ENCODE data around the gene TCAIM.
"Not testable (repeated sequence)": the region's sequence is repeated elsewhere in the genome, so short reads cannot be mapped to it uniquely, and the experiment has no call there.

The TCAIM gene

DNA sequence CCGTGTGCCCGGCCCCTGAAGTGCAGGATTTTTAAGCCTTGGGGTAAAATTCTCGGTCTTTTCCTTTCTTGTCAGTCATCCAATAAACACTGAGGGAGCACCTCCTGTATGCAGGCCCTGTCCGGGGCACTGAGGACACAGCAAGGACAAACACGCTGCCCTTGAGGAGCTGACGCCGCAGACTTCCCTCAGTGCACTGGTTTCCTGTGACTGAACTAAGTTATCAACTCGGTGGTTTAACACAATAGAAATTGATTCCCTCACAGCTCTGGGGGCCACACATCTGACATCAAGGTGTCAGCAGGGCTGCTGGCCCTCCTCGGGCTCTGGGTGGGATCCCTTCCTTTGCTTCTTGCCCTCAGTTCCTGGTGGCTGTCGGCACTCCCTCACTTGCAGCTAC is 73.8 kb downstream of the TCAIM start:
- DNase-seq (ENCODE audit: low read depth, low spot score), result no peak

DNA sequence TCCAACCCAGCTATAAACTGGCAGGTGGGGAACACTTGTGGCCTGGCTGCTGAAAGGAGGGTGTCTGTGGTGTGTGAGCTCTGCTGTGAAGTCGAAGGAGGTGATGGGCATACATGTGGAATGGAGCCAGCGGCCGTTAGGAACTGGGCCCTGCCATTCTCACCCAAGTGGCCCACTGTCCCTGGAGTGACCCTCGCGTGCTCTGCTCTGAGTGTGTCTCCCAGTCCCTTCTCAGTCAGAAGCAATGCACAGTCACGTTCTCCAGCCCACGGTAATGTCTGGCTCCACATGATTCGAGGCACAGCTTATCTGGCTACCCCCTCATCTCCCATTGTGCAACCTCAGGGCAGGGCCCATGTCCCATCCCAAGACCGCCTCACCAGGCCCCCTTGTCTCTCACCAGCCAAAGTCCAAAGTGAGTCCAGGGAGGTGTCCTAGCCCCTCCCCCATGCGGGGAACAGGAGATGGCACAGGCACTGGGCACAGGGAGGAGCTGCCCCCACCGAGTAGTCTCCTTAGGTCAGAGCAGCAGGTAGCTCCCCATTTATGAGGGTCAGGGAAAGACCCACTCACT is 76.0 kb downstream of the TCAIM start:
- no peak for DNase-seq (ENCODE audit: low read depth, low spot score)

DNA sequence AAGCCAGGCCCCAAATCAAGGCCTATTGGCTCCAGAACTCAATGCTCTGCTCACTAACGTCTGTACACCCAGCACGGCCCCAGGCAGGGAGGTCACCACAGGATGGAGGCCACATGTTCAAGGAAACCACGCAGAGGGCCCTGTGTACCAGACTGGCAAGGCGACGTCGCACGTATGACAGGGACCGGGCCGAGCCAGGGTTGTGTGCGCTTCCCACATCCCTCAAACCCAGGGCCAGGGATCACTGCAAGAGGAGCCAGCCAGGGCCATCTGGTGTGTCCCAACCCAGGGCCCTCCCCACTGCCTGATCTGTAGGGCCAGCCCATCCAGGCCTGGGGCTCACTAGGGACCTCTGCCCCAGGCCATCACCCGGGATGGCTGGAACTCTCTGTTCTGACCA is 76.9 kb downstream of the TCAIM start:
- no peak for DNase-seq (ENCODE audit: low read depth, low spot score)

DNA sequence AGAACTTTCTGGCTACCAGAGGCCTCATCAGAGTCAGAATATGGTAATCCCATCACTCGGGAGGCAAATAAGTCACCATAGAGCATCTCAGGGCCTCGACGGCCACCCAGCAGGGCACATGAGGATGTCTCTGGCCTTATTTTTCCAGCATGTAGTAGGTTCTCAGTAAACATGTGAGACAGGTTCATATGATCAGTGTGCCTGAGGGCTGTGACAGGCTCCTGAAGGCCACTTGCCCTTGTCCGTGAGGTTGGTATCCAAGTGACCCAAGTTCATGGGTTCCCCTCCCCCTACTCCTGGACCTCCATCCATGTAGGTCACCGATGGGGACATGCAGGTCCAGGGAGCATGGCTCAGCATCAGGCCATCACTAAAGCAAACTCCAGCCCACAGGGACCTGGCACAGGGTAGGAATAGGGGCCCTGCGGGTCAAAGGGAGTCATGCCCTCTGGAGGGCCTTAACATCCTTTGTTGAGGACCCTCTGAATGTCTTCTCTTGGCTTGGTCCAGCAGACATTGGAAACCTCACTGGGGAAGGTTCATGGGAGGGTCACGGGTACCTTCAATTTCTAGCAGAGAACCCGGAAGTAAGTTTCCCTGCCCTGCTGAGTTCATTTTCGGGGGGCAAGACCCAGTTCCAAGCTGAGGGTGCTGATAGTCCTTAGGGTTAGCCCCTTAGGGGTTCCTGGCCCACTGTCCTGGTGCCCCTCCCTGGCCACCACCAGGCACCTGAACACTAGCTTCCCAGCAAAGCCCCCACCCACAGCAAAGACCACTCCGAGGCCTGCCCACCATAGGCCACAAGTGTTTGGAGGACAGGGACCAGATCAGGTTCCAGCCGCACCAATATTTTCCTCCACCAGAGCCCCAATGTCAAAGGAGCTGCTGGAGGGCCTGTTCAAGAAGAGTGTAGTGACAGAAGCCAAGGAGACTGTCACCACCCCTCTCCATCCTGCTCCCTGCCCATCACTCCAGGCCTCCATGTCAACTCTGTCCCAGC is 77.8 kb downstream of the TCAIM start:
- no peak for DNase-seq (ENCODE audit: low read depth, low spot score)

DNA sequence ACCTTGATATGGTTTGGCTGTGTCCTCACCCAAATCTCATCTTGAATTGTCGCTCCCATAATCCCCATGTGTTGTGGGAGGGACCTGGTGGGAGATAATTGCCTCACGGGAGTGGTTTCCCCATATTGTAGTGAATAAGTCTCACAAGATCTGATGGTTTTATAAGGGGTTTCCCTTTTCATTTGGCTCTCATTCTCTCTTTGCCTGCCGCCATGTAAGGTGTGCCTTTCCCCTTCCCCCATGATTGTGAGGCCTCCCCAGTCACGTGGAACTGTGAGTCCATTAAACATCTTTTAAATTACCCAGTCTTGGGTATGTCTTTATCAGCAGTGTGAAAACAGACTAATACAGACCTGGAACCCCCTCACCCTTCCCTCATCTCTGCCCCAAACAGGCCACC is 79.6 kb downstream of the TCAIM start:
- not testable (repeated sequence) for DNase-seq (ENCODE audit: low read depth, low spot score)

DNA sequence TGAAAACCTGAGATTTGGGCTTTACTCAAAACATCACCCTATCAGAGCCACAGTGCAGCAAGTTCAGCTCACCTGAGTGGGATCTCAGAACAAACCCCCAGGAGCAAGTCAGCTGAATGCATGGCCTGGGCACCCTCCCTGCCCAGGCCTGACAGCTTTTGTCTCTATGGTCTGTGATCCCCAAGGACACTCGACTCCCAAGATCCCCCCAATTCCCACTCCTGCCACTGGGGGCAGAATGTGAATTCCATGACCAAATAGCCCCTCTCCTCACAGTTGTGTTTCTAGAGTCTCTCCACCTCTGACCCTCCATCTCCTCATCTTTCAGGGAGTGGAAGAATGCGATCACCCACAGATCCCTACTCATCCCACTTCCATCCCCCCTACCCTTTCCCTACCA is 80.0 kb downstream of the TCAIM start:
- DNase-seq (ENCODE audit: low read depth, low spot score), result no peak

DNA sequence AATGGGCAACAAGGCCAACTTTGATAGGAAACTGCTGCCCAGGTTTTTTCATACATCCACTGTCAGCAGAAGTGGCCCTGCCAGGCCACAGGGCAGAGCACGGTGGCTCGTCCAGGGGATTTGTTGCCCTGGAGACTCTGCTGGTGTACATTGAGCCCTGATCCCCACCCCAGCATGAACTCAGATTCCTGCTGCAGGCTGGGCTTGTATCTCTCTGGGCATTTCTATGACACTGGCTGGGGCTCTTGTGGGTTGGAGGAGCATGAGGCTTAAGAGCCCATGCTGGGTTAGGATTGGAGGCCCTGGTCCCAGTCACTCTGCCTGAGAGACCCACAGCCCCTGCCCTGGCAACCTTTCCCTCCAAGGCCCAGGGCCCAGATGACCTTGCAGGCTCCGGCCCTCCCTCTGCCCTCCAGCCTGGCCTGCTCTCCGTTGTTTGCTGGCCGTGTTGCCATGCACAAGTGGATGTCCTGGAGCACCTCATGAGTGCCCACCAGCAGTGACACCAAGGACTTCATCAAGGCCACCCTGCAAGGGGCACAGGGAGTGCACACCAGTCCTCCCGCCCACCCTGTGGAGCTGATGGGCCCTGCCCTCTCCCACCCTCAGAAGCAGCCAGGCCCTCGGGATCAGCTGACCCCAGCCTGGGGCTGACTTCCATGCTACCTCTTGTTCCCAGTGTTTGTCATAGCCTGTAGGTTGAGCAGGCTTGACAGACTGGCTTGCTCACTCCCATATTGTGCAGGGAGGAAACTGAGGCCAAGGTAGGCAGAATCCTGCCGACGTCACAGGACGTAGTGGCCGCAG is 80.8 kb downstream of the TCAIM start:
- DNase-seq (ENCODE audit: low read depth, low spot score), result no peak

DNA sequence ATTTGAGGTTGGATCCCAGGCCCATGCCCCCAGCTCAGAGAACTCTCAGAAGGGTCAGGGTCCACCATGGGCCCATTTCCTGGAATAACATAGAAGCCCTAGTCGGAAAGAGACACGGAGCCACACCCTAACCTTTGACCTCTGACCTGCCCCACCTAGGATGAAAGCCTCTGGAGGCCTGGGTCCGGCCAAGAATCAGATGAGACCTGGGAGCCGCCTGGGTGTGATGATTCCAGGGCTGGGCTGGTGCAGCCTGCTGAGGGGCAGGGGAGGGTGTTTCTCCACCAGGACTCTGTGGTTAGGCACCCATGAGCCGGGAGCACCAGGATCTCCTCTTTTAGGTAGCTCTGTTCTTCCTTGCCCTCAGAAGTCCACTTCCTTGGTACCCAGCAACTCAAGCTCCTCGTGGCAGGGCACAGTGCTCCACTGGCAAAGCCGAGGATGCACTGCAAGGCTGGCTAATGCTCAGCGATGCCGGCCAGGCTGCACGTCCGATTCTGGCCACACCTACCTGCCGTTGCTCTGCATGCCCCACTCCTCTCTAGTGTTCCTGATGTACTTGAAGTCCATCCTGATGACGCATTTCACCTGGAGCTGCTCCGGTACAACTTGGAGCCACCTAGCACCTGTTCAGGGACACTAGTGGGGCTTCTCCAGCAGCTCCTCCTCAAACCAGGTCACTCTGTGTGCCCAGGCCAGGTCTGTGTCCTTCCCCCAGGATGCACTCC is 81.5 kb downstream of the TCAIM start:
- DNase-seq (ENCODE audit: low read depth, low spot score), result no peak

DNA sequence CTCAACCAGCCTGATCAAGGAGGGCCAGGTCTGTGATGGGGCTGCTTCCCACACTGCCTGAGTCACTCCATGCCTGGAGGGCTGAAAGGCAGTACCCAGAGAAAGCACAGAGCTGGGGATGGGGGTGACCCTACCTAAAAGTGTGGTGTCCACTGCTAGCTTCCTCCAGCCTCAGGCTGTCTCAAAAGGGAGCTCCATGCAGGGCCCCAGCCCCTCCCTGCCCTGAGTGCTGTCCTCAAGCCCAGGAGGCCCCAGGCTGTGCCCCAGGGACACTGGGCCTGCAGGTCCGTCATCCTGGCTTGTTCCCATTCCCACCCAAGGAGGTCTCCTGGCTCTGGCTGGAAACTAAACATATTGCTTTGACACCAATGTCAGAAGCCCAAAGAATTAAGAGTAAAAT is 82.1 kb downstream of the TCAIM start:
- DNase-seq (ENCODE audit: low read depth, low spot score), result no peak

DNA sequence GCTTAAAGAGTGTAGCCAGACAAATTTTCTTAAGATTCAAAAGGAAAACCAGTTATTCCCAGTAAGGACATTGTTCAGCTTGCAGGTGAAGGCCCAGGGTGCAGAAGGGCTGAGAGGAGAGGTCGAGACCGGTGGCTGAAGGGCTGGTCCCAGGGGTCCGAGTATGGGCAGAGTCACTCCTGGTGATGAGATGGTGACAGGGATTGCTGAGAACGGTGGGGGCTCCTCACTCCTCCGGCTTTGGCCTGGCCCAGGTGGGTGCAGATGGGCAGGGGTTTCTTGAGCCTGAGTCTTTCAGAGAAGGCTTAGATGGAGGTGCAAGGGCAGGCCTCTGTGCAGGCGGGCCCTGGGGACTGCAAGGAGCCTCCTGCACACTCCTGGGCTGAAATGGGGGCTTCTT is 82.7 kb downstream of the TCAIM start:
- DNase-seq (ENCODE audit: low read depth, low spot score), result no peak

DNA sequence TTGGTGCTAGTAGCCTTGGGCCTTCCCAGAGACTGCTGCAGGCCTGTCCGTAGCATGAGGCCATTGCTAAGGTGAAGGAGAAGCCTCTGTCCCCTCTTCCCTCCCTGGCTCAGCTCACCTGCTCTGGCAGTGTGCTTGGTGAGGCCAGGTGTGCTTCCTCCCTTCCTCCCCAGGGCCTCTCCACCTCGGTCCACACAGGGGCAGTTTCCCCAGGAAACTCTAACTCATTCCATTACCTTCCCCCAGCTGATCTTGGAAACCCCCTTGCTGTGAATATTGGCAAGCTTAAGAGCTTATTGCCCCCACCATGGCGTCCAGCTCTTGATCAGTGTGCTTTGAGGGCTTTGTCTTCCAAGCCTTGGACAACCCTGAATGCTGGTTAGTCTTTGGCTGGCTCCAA is 86.2 kb downstream of the TCAIM start:
- no peak for DNase-seq (ENCODE audit: low read depth, low spot score)

DNA sequence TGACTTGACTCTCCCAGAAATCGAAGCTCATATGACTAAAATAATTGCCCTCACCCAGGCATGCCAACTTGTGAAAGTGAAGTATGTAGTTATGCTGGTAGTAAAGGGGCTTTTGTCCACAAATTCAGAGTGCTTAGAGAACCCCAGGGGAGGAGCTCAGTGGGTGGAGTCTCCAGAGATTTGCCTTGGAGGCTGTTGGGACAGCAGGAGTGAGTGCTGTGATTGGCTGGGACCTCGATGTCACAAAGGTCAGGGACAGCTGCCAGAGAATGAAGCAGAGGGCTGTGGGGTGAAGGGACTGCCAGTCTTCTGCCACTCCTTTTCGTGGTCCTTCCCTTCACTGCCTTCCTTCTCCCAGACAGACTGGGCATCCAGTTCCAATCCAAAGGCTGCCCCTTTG is 89.1 kb downstream of the TCAIM start:
- no peak for DNase-seq (ENCODE audit: low read depth, low spot score)

DNA sequence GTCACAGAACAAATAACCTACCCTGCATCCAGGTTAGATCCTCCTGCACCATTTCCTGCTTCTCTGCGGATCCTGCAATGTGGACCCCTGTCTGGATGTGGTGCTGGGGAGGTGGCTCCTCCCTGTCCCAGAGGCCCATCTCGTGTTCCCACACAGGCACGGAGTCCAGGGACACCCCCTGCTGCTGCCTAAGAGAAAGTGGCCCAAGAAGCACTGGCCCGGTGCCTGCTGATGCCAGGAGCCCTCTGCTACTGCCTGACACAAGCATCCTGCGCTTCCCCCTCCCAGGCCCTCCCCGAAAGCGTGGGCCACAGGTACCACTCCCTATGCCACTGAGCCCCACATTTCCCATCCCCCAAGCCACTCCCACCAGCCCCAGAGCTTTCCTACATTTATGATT is 90.3 kb downstream of the TCAIM start:
- DNase-seq (ENCODE audit: low read depth, low spot score), result no peak

DNA sequence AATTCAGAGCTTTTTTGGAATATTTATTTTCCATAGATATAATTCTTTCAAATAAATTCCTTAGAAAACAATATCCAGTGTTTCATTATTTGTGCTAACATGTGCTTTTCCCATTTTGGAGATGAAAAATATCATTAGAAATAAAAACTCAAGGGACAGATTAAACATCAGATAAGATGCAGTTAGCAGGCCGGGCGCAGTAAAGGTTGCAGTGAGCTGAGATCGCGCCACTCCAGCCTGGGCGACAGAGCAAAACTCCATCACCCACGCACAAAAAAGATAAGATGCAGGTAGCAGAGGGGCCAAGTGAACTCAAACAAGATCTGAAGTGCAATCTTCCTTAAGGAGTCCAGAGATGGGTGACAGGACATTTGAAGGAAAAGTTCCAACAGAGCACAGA is 90.9 kb downstream of the TCAIM start:
- DNase-seq (ENCODE audit: low read depth, low spot score), result no peak

DNA sequence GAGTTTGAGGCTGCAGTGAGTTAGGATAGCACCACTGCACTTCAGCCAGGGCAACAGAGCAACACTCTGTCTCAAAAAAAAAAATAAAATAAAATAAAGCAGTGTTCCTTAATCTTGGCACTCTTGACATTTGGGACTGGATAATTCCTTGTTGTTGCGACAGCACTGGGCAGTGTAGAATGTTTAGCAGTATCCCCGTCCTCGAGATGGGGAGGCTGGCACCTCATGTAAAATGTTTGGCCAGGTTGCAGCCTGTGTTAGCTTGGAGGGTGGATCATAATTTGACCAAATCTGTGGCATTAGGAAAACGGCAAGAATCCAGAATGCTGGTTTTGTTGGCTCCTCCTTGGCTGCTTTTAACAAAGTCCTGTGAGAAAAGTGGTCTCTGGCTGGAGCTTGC is 91.9 kb downstream of the TCAIM start:
- DNase-seq (ENCODE audit: low read depth, low spot score), result no peak

DNA sequence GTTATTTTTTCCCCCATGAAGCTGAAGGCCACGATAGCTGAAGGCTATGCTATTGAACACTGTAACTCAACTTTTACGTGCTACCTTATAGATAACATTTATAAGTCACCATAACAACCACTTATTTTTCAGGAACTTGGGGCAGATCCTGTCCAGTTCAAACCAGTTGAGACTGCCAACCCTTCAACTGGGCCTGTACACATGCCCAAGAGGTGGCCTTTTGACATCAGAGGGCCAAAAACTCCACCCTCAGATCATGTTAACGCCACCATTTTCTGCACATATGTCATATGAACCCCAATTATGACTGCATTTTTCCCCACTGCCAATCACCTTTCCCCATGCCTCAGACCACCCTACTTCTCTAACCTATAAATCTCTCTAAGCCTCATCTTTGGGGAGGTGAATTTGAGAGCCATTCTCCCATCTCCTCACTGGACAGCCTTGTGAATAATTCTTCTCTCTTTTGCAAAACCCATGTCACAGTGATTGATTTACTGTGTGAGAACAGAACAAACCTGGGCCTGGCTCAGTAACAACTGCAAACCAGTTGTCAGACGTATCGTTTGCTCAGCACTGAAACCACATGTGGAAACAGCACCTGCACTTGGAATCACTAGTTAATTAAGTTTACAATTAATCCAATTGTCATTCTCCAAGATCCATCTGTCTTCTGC is 96.4 kb downstream of the TCAIM start:
- no peak for DNase-seq (ENCODE audit: low read depth, low spot score)

DNA sequence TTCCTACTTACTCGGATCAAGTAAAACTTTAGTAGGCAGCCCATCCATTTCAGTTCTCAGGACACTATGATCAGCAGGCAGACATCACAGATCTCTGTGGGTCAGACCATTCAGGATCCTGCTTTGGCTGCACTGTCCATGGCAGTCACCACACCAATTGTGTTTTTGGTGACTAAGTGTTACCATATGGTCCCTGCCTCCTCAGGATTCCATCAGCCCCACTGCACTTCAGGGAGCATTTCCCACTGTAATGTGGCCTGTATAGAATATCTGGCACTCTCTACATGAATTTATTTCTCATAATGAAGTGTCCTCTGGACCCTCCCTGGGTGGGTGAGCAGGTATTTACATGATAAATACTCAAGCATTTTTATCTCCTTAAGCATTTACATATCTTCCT is 97.6 kb downstream of the TCAIM start:
- DNase-seq (ENCODE audit: low read depth, low spot score), result no peak

DNA sequence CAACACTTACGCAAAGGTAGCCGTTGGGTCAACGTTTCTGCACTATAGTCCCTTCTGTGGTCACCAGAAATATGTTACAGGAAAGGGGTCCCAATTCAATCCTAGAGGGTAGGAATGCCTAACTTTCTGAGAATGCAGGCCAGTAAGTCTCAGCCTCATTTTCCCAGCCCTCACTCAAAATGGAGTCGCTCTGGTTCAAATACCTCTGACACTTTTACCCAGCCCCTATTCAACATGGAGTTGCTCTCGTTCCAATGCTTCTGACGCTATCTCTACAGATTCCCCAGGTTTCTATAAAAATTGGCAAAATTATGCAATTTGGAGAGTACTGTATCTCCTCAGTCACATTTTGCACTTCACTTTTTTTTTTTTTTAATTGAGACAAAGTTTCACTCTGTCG is 99.2 kb downstream of the TCAIM start:
- DNase-seq (ENCODE audit: low read depth, low spot score), result no peak

DNA sequence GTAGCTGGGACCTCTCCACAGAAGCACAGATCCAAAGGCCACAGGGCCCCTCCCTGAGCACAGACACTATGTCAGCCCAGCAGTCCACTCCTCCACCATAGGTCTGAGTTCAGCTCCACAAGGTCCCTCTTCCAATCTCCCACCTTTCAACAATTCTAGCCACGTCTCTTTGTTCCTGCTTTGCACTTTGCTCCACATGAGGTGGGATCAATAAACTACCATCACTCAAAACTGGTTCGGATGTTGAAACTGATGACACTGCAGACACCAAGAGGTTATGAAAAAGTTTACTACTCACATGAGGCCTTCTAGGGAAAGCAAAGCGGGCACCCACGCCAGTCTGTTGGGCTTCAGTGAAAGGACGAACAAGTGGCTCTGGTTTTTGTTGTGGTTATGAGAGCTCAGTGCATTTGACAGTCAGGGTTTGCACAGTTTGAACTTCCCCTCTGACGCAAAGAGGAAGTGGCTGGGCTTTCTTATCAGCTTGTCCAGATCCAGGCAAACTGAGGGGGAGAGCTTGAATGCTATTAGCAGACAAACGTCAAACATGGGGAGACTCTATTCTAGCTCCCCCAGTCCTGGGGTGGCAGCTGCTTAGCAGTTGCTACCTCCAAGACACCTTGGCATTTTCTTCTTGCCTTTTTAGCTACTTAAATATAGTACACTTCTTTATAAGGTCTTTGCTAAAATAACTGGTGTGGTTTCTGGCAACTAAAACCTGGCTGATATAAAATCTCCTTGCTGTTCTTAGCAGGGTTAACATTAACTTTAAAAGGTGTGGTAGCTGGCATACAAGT is 101.1 kb downstream of the TCAIM start:
- peak; percentile 19 for DNase-seq (ENCODE audit: low read depth, low spot score)

DNA sequence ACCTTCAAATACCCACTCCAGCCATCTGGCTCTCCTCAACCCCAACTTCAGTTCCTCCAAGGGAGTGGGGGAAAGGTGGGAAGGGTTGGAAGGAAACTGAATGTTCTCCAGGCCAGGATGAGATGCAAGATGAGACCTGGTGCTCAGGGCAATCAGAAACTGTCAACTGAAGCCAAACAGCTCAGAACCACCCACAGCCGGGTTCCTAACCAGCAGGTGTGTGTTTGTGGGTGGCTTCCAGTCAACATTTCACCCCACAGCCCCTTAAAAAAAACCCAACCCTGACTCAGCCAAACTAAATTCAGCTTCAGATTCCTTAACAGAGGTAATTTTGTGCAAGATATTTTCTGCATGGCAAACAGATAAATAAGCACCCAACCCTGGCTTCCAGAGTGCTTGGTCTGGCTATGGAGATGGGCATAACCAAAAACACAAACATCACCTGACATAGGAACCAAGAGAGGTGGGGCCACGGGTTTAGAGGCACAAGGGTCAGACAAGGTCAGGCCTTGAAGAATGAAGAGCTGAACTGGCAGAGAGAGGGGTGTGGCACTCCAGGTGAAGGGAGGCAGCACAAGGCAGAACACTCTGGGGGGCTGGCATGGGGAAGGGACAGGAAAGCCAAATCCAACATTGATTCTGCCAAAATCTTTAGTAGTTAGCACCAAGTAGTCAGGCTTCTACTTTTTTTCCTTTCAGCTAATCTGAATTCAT is 104.2 kb downstream of the TCAIM start:
- no peak for DNase-seq (ENCODE audit: low read depth, low spot score)

All from astrocyte of the hippocampus (primary cell).